ENCODE results near the gene ITGAV.

The ITGAV gene

GRCh38 chr2:186575856-186576255, 14.0 kb upstream of the ITGAV start:
- DNase-seq: no peak

DNA sequence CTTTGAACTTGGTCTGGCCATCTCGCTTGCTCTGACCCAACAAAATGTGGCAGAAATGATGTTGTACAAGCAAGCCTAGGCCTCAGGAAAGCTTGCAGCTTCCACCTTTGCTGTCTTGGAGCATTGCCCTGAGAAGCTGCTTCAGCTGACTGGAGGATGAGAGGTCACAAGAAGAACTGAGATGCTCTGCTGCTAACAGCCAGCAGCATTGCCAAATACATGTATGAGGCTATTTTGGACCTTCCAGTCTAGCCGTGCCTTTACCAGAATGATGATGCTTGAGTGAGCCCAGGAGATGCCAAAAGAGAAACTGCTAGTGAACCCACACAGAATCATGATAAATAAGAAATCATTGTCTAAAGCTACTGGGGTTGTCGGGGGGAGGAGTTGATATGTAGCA, 13.2 kb upstream of the ITGAV start:
- DNase-seq: no peak

DNA sequence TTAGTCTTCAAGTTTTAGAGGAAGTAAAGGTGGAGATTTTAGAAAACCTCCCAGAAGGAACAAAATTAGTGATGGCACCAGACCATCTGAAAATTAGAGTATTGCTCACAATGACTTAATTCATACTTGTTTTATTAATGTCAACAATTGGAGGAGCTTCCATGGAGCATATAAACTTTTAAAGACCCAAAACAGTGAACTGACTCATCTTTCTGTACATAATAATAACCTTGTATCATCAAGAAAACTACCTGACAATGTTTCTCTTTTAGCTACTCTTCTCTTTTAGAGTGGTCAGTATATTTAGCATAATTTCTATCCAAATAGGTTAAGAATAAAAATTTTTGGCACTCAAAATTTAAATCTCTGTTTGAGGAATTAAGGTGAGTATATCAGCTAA, 7.2 kb upstream of the ITGAV start:
- DNase-seq: no peak

GRCh38 chr2:186584053-186584452, 5.8 kb upstream of the ITGAV start:
- no peak for DNase-seq

DNA sequence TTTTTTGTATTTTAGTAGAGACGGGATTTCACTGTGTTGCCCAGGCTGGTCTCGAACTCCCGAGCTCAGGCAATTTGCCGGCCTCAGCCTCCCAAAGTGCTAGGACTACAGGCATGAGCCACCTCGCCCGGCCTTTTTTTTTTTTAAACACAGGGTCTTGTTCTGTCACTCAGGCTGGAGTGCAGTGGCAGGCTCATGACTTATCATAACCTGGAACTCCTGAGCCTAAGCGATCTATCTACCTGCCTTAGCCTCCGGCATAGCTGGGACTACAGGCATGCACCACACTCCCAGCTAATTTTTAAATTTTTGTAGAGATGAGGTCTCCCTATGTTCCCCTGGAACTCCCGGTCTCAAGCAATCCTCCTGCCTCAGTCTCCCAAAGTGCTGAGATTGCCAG, 1.4 kb upstream of the ITGAV start:
- no peak for DNase-seq

DNA sequence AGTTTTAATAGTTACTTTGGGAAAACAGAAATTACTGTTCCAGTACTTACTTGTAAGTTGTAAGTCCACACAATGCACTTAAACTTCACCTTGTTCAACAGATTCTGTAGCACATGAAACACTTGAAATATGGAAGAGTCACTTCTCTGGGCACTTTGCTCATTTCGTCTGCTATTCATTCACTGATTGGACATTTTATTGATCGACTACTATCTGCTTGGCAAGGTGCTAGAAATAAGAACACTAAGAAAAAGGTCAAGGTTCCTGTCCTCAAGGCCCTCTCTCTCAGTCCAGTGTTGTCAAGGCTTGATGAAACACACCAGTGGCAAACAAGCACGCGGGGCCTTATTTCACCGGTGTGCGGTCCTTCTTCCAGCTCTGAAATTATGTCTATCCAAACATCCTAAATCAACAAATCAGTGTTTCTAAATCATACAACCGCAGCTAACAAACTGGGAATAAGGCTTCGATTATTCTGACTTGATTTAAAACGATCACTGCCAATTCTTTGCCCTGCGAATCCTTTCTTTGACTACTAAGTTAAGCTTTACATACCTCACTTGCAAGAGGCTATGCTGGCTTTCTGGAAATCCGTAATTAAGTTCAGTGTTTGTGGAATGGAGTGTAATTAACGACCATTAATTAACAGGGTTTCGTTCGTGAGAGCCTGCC, 780 bp upstream of the ITGAV start:
- DNase-seq: no peak

DNA sequence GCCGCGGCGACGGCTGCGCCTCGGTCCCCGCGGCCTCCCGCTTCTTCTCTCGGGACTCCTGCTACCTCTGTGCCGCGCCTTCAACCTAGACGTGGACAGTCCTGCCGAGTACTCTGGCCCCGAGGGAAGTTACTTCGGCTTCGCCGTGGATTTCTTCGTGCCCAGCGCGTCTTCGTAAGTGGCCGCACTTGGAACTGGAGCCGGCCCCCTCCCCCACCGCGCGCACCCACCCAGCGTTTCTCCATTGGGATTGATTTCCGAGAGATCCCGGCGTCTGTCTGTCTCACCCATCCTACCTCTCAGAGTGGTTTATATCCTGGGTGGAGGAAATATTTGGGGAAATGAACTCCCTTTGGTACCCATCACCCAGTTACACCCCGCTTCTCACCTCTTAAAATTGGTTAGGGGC, 498 bp downstream of the ITGAV start:
- DNase-seq: no peak

GRCh38 chr2:186590759-186591505, 1.1 kb downstream of the ITGAV start:
- no peak for DNase-seq

GRCh38 chr2:186591506-186591890, 1.6 kb downstream of the ITGAV start:
- DNase-seq: no peak

DNA sequence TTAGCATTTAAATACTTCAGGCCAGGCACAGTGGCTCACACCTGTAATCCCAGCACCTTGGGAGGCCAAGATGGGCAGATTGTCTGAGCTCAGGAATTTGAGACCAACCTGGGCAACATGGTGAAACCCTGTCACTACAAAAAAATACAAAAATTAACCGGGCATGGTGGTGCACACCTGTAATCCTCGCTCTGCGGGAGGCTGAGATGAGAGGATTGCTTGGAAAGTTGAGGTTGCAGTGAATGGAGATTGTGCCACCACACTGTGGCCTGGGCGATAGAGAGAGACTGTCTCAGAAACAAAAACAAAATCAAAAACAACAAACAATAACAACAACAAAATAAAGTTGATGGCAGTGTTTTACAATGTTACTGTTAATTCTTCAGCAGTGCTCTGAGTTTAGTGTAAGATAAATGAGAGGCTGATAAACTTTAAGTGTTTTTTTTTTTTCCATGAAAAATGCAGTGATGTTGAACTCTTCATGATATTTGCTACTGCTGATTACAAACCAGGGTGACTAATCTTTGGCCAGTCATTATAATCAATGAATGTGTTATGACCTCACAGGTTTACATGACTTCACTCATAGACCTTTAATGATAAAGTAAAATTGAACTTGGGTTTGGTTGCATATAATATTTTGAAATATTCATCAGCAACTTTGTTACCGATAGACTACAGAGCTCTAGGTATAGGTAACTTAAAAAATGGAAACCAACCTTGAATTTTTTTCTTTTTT, 2.5 kb downstream of the ITGAV start:
- DNase-seq: no peak

DNA sequence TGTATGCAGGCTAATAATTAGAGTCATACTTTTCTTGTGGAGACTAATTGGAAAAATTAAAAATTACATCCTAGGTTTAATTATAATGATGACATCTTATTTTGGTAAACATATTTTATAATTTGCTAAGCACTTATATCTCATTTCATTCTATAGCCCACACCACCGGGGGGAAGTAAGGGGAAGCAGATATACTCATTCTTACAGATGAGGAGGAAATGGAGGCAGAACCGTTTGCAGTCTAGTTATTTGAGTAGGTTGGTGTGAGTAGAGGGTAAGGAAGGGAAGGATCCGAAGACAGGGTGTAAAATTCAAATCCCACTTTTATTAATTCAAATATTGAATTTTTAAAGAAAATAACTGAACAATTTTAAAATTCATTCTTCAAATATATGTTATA, 3.7 kb downstream of the ITGAV start:
- no peak for DNase-seq

- no peak for DNase-seq
Measured at GRCh38 chr2:186594001-186594722, 4.3 kb downstream of the ITGAV start.

GRCh38 chr2:186595219-186595618, 5.4 kb downstream of the ITGAV start:
- DNase-seq: no peak

DNA sequence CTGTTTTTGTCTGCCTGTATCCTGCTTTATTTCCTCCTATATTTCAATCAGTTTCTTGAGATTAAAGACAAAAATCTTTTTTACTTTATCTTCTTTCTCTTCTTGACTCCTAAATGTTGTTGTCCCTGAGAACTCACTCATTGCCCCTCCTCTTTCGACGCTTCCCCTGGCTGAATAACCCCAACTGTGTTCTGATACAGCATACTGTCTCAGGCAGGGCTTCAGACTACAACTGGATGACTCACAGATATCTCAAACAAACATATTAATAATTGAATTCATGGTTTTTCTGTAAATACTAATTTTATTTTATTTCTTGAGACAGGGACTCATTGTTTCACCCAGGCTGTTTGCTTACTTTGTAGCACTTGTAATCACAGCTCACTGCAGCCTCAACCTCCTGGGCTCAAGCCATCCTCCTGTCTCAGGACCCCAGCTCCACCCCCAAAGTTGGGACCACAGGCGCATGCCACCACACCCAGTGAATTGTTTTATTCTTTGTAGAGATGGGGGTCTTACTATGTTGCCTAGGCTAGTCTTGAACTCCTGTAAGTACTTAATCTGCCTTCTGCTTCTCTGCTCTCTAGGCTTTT, 9.4 kb downstream of the ITGAV start:
- no peak for DNase-seq

DNA sequence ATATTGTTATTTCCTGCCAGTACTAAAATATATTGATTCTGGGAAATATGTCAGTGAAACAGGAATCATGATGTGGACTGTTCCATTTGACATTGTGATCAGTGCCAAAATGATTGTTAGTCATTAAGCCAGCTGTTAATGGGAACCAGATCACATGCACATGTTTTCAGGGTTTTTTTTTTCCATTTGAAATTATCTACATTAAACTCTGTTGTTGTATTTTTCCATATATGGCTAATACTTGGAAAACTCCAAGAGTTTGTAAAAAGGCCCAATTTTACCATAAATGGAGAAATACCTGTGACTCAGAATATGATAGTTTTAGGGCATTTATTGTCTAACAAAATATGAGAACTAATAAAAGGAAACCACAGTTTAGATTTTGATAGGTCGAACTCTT, 13.4 kb downstream of the ITGAV start:
- no peak for DNase-seq

- no peak for DNase-seq
Measured at GRCh38 chr2:186605041-186605440, 15.2 kb downstream of the ITGAV start.

DNA sequence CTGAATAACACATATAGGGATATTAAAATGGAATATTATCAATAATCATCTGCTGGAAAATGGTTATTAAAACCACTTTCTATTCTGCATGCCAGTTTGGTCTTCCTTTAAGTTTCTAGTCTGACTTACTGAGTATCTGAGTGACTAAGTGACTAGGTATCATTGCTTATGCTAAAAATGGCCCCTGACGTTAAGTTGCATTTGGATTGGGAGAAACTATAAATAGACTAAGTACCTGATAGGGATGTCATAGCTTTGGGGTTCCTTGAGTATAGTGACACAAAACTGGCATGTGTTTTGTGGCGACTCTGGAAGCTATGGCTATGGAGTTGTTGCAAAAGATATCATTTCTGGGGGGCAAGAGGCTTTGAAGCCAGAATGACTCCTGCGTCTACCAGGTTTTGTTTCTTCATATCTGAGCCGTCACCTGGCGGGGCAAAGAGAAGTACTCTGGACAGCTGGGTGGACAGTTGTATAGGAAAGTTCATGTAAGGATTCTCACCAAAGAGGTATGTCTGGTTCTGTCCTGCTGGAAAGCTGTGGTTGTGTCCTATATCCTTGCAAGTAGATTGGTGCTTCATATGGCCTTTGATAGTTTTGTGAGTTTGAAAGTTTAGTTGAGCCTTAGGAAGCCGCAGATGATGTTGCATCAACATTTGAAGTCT, 17.9 kb downstream of the ITGAV start:
- DNase-seq: no peak

DNA sequence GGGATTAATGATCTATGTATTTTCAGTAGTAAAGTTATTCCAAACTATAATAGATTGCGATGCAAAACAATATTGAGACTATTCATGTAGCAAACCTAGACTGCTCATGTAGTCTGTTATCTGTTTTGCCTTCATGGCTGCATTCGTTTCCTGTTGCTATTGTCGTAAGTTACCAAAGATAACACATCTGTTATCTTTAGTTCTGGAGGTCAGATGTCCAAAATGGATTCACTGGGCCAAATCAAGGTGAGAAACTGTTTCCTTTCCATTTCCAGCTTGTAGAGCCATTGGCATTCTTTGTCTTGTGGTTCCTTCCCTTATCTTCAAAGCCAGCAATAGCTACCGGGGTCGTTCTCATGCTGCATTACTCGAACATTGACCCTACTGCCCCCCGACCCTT, 20.9 kb downstream of the ITGAV start:
- DNase-seq: no peak

DNA sequence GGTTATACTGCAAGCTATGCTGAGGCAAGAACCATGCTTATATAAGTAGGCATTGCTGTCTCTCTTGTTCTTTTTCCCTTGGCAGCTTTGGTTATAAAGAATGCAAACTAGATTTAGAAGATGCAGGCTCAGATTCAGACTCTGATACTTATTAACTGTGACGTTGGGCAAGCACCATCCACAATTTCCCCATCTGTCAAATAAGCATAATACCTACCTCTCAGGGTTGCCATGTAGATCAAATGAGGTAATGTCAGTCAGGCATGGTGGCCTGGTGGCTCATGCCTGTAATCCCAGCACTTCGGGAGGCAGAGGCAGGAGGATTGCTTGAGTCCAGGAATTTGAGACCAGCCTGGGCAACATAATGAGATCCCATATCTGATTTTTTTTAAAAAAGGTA, 21.7 kb downstream of the ITGAV start:
- no peak for DNase-seq

GRCh38 chr2:186612026-186612425, 22.2 kb downstream of the ITGAV start:
- no peak for DNase-seq

- no peak for DNase-seq
Measured at GRCh38 chr2:186612555-186613440, 22.9 kb downstream of the ITGAV start.

Measured in activated effector memory CD4-positive, alpha-beta T cell treated with anti-CD3 and anti-CD28 coated beads, Interleukin-2, amount 50 U/mL, for 16 hours (primary cell).